Measurements from ENCODE around the gene TMEM63A.

Gene TMEM63A

GRCh38 chr1:225874431-225874830 is 7.7 kb downstream of the TMEM63A start:
- H3K27ac Mint-ChIP-seq, result no peak overlapping the region
- H3K9me3 Mint-ChIP-seq, result no peaks in the 10 kb centered on the region
- peaks cover 26% of the 10 kb centered on the region for H3K4me1 Mint-ChIP-seq (ENCODE audit: low read depth)
- DNase-seq (ENCODE audit: low spot score), result no peak
- no peak overlapping the region for H3K4me3 Mint-ChIP-seq
- H3K27me3 Mint-ChIP-seq (ENCODE audit: low read depth), result no peaks in the 10 kb centered on the region
- peaks cover 59% of the 10 kb centered on the region for H3K36me3 Mint-ChIP-seq (ENCODE audit: low read depth)

GRCh38 chr1:225873281-225873850 is 8.8 kb downstream of the TMEM63A start:
- Mint-ChIP-seq H3K27ac (no peak overlapping the region), H3K4me1 (ENCODE audit: low read depth) (peaks cover 20% of the 10 kb centered on the region), H3K9me3 (no peaks in the 10 kb centered on the region), H3K36me3 (ENCODE audit: low read depth) (peaks cover 54% of the 10 kb centered on the region), H3K27me3 (ENCODE audit: low read depth) (no peaks in the 10 kb centered on the region), H3K4me3 (no peak overlapping the region)
- DNase-seq (ENCODE audit: low spot score), result no peak

GRCh38 chr1:225872075-225872430 is 10.1 kb downstream of the TMEM63A start:
- H3K27me3 Mint-ChIP-seq (ENCODE audit: low read depth), result no peaks in the 10 kb centered on the region
- no peak overlapping the region for H3K27ac Mint-ChIP-seq
- no peak for DNase-seq (ENCODE audit: low spot score)
- no peak overlapping the region for H3K4me3 Mint-ChIP-seq
- no peaks in the 10 kb centered on the region for H3K9me3 Mint-ChIP-seq
- H3K36me3 Mint-ChIP-seq (ENCODE audit: low read depth), result peaks cover 57% of the 10 kb centered on the region
- H3K4me1 Mint-ChIP-seq (ENCODE audit: low read depth), result peaks cover 22% of the 10 kb centered on the region

GRCh38 chr1:225871359-225872074 is 10.7 kb downstream of the TMEM63A start:
- no peak for DNase-seq (ENCODE audit: low spot score)
- Mint-ChIP-seq H3K27ac (no peak overlapping the region), H3K36me3 (ENCODE audit: low read depth) (peaks cover 57% of the 10 kb centered on the region), H3K4me1 (ENCODE audit: low read depth) (peaks cover 28% of the 10 kb centered on the region), H3K27me3 (ENCODE audit: low read depth) (no peaks in the 10 kb centered on the region), H3K4me3 (no peak overlapping the region), H3K9me3 (no peaks in the 10 kb centered on the region)

- H3K9me3 Mint-ChIP-seq, result no peaks in the 10 kb centered on the region
- peaks cover 59% of the 10 kb centered on the region for H3K36me3 Mint-ChIP-seq (ENCODE audit: low read depth)
- H3K27me3 Mint-ChIP-seq (ENCODE audit: low read depth), result no peaks in the 10 kb centered on the region
- no peak overlapping the region for H3K27ac Mint-ChIP-seq
- no peak for DNase-seq (ENCODE audit: low spot score)
- H3K4me3 Mint-ChIP-seq, result no peak overlapping the region
- peaks cover 29% of the 10 kb centered on the region for H3K4me1 Mint-ChIP-seq (ENCODE audit: low read depth)
These were observed 11.3 kb downstream of the TMEM63A start for GRCh38 chr1:225870911-225871310.

GRCh38 chr1:225868631-225869330 is 13.4 kb downstream of the TMEM63A start:
- peaks cover 64% of the 10 kb centered on the region for H3K36me3 Mint-ChIP-seq (ENCODE audit: low read depth)
- no peak overlapping the region for H3K27ac Mint-ChIP-seq
- H3K4me1 Mint-ChIP-seq (ENCODE audit: low read depth), result peaks cover 33% of the 10 kb centered on the region
- DNase-seq (ENCODE audit: low spot score), result no peak
- no peaks in the 10 kb centered on the region for H3K9me3 Mint-ChIP-seq
- H3K27me3 Mint-ChIP-seq (ENCODE audit: low read depth), result no peaks in the 10 kb centered on the region
- H3K4me3 Mint-ChIP-seq, result no peak overlapping the region

- Mint-ChIP-seq H3K4me1 (ENCODE audit: low read depth) (peaks cover 30% of the 10 kb centered on the region), H3K4me3 (peak overlapping the region; percentile 39), H3K36me3 (ENCODE audit: low read depth) (peaks cover 67% of the 10 kb centered on the region)
These were observed 15.2 kb downstream of the TMEM63A start for GRCh38 chr1:225866981-225867380.

GRCh38 chr1:225866061-225866837 is 15.9 kb downstream of the TMEM63A start:
- peak; percentile 74 for DNase-seq (ENCODE audit: low spot score)
- Mint-ChIP-seq H3K4me1 (ENCODE audit: low read depth) (peaks cover 25% of the 10 kb centered on the region), H3K9me3 (no peaks in the 10 kb centered on the region), H3K27ac (peak overlapping the region; percentile 21), H3K27me3 (ENCODE audit: low read depth) (no peaks in the 10 kb centered on the region), H3K4me3 (peak overlapping the region; percentile 16), H3K36me3 (ENCODE audit: low read depth) (peaks cover 67% of the 10 kb centered on the region)

More at GRCh38 chr1:225866981-225867380, 15.2 kb downstream of the TMEM63A start:
- Mint-ChIP-seq H3K27ac (peak overlapping the region; percentile 54), H3K9me3 (no peaks in the 10 kb centered on the region), H3K27me3 (ENCODE audit: low read depth) (no peaks in the 10 kb centered on the region)
- no peak for DNase-seq (ENCODE audit: low spot score)

GRCh38 chr1:225865514-225865913 is 16.7 kb downstream of the TMEM63A start:
- no peak overlapping the region for H3K4me3 Mint-ChIP-seq
- H3K27ac Mint-ChIP-seq, result no peak overlapping the region
- peaks cover 23% of the 10 kb centered on the region for H3K4me1 Mint-ChIP-seq (ENCODE audit: low read depth)
- no peaks in the 10 kb centered on the region for H3K9me3 Mint-ChIP-seq
- no peaks in the 10 kb centered on the region for H3K27me3 Mint-ChIP-seq (ENCODE audit: low read depth)
- DNase-seq (ENCODE audit: low spot score), result no peak
- H3K36me3 Mint-ChIP-seq (ENCODE audit: low read depth), result peaks cover 63% of the 10 kb centered on the region

GRCh38 chr1:225863167-225863566 is 19.0 kb downstream of the TMEM63A start:
- Mint-ChIP-seq H3K27ac (no peak overlapping the region), H3K36me3 (ENCODE audit: low read depth) (peaks cover 56% of the 10 kb centered on the region), H3K4me3 (no peak overlapping the region)

GRCh38 chr1:225862581-225862950 is 19.6 kb downstream of the TMEM63A start:
- Mint-ChIP-seq H3K27ac (no peak overlapping the region), H3K9me3 (no peaks in the 10 kb centered on the region), H3K36me3 (ENCODE audit: low read depth) (peaks cover 52% of the 10 kb centered on the region), H3K4me3 (no peak overlapping the region), H3K27me3 (ENCODE audit: low read depth) (no peaks in the 10 kb centered on the region), H3K4me1 (ENCODE audit: low read depth) (peaks cover 20% of the 10 kb centered on the region)
- no peak for DNase-seq (ENCODE audit: low spot score)

More at GRCh38 chr1:225863167-225863566, 19.0 kb downstream of the TMEM63A start:
- Mint-ChIP-seq H3K9me3 (no peaks in the 10 kb centered on the region), H3K4me1 (ENCODE audit: low read depth) (peaks cover 23% of the 10 kb centered on the region), H3K27me3 (ENCODE audit: low read depth) (no peaks in the 10 kb centered on the region)
- no peak for DNase-seq (ENCODE audit: low spot score)

GRCh38 chr1:225861834-225862580 is 20.2 kb downstream of the TMEM63A start:
- peaks cover 17% of the 10 kb centered on the region for H3K4me1 Mint-ChIP-seq (ENCODE audit: low read depth)
- no peak for DNase-seq (ENCODE audit: low spot score)
- no peaks in the 10 kb centered on the region for H3K9me3 Mint-ChIP-seq
- no peak overlapping the region for H3K4me3 Mint-ChIP-seq
- H3K27ac Mint-ChIP-seq, result no peak overlapping the region
- peaks cover 47% of the 10 kb centered on the region for H3K36me3 Mint-ChIP-seq (ENCODE audit: low read depth)
- no peaks in the 10 kb centered on the region for H3K27me3 Mint-ChIP-seq (ENCODE audit: low read depth)

GRCh38 chr1:225860876-225861441 is 21.2 kb downstream of the TMEM63A start:
- Mint-ChIP-seq H3K4me1 (ENCODE audit: low read depth) (peaks cover 7% of the 10 kb centered on the region), H3K9me3 (no peaks in the 10 kb centered on the region), H3K27me3 (ENCODE audit: low read depth) (no peaks in the 10 kb centered on the region), H3K27ac (no peak overlapping the region), H3K36me3 (ENCODE audit: low read depth) (peaks cover 44% of the 10 kb centered on the region), H3K4me3 (no peak overlapping the region)
- DNase-seq (ENCODE audit: low spot score), result no peak

Data from T-helper 2 cell treated with Interferon-gamma antibody and Interleukin-4, amounts not matched to agents 5 μg/mL and 100 μg/mL, for 36 hours (primary cell).